GM18526 (cell line): ENCODE data around the gene ANKDD1B.

Experiments
- POLR2A ChIP-seq: IDR thresholded peaks from 3 replicates; pipeline ENCODE4 v1.6.1; 2011; ENCODE audit not compliant: insufficient read length; ENCODE audit errors: extremely low read depth

Gene ANKDD1B

DNA sequence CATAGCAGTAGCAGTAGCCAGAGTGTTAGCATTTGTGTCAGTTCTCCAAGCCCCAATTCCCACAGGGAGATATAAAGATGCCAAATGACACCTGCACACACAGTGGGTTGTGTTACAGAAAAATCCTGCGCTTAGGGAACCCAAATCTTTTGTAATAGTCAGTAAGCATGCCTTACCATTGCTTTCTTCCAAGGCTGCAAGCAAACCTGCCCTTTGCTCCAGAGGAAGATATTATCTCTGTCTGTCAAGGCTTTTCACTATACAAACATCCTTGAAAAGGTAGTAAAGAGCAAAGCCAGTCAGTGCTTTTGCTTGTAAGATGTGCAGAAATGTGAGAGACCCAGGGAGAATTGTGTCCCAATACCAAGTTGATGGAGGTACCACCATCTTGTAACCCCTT is 2.9 kb downstream of the ANKDD1B start:
- TF ChIP-seq POLR2A = no peak

DNA sequence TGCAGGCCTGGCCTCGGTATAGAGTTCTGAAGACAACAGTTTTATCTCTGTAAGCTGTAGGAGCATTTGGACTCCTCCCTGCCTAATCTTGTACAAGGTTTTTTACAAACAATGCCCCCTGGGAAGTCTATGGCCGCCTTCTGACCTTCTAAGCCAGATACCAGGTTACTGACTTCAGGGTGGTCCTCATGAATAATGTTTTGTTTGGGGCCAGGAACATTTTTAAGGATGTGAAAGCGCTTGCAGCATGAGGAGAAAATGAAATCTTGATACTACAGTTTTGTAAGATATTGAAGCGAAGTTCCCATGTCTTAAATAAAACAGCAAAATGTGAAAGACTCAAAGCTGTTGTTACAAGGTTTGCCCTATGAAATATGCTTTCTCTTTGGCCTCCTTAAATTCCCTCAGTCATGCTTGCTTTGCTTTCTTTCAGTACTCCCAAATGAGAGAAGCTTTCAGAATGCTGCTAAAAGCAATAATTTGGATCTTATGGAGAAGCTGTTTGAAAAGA is 5.2 kb downstream of the ANKDD1B start:
- no peak for TF ChIP-seq POLR2A

DNA sequence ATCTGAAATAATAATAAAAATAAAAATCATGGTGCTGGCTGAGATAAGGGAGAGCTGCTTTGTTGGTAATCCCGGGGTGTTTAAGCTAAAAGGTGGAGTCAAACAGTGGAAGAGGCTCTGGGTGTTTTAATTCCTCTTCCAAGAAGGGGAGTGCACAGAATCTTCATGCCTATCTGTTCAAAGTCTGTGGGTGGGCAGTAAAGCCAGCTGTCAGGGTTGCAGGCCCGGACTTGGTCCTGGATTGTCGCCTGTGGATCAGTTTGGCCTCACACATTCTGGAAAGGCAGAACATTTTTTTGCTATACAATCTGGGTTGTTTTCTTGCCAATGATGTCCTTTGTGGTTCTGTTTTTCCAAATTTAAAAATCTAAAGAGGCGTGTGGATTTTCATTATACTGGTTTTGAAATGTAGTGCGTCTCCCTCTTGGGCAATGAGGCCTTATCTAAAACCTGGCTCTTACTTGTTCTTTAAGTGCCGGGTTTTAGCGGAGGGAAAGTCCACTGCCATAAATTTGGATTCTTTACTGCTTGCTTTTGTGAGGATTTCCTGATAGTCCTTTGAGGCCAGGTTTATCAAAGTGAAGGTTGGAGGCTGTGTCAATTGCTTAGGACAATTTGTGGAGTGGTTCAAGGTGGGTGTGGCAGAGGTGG is 5.8 kb downstream of the ANKDD1B start:
- TF ChIP-seq POLR2A = no peak

DNA sequence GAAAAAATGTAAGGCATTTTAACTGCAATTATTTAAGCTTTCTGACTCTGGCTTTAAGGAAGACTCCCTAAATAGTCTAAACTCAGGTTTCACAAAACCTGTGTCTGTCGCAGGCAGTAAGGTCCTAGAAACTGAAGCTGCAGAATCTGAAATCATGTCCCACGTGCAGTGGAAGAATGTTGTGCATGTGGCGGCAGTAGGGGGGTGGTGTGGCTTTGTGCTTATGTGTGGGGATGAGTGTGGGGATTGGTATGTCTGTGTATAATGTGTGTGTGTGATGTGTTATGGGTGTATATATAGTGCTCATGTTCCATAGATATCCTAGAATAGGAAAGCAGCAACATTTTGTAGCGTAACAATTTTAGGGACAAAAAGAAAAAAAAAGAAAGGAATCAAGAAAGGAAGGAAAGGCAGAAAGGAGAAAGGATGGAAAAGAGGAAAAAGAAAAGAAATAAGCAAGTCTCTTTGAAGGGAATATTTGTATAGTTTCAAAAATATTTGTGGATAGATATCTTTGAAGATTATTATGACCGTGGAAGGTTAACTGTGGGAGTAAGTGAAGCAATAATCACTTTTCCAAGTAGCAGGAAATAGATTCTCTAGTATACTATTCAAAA is 6.6 kb downstream of the ANKDD1B start:
- no peak for TF ChIP-seq POLR2A

DNA sequence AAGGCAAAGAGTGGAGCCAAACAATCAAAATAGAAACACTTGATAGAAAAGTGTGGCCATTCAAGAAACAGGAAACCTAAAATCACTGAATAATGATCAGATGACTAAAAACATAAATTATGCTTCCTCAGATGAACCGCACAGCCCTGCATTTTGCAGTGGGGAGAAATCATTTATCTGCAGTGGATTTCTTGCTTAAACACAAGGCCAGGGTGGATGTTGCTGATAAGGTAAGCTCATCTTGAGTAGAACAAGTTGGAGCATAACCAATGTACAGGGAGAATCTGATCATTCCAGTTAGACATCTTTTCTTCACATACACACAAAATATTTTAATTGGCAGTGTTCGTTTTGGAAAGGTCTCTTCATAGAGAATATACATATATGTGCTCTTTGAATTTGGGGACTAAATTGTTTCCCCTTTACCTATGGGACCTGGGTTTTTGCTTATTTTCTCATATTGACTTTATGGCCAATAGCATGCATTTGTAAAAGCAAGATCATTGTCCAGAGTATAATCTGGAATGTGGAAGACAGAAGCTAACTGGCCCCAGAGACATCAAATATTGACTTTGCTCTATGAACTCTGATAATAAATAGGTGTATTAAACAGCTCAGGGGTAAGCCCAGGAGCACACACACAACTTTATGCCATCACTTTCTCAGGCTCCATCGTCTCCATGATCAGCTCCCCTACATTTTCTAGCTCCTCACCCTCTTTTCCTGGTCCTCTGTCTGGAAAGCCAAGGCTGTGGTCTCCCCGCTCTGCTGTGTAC is 9.1 kb downstream of the ANKDD1B start:
- TF ChIP-seq POLR2A = no peak

DNA sequence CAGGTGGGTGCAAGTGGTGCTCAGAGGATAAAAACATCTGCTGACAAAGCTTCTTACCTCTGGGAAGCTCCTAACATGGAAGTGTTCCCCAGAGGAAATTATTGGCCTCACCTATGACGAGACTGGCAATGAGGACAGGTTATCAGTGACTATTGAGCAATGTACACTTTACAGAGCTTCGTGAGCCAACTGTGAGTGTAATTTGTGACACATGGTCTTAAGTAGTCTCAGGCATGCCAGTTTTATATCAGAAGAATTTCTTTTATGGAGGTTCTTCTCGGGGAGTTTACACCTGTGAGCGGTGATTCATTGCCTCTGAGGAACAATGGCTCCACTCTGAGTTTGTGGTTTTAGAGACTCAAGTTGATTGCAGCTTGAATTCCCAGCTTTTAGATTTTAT is 11.3 kb downstream of the ANKDD1B start:
- no peak for TF ChIP-seq POLR2A

DNA sequence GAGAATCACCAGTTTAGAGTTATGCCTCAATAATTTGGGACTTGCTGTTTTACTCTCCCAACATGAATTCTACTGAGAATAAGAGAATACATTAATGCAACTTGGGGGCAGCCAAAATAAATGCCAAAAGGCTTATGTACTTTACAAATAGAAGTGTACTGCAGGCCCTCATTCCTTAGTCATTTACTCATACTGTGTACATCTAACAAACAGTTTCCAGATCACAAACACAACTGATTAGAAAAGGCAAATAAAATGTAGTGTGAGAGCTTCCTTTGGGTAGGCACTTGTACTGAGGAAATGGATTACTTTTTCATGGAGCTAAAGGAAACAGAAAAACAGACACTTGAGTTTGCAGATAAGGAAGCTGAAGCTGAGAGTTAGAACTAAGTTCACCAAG is 12.6 kb downstream of the ANKDD1B start:
- no peak for TF ChIP-seq POLR2A

DNA sequence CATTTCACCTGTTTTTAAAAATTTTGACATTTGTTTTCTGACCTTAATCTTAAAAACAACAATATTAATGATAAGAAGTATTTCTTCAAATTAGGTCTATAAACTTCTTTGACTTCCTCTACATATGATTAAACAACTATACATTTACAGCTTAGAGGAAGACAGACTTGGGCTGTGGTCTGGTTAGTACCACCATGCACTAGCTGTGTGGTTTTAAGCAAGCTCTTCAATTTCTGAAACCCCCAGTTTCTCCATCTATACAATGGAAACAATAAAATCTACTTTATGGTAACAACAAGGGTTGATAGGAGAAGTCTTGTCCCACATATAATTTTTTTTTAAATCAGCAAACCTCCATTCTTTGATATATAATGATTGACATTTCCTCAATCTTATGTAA is 15.7 kb downstream of the ANKDD1B start:
- TF ChIP-seq POLR2A = no peak

DNA sequence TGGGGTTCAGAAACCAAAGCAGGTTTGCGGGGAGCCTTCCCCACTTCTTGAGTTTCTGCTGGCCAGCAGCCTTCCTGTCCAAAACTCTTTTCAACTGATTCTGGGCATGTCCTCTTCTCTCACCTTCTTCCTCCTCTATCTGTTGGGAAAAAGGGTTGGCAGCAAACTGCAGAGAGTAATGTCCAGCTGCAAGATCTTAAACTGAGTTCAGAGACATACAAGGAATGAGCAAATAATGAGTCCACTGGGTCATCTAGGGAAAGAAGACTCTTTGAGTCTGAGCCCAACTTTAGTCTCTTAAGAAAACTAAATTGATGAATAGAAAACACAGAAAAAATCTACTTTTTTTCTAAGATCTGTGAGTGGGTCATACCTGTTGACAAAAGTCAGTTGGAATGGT is 16.5 kb downstream of the ANKDD1B start:
- TF ChIP-seq POLR2A = no peak

DNA sequence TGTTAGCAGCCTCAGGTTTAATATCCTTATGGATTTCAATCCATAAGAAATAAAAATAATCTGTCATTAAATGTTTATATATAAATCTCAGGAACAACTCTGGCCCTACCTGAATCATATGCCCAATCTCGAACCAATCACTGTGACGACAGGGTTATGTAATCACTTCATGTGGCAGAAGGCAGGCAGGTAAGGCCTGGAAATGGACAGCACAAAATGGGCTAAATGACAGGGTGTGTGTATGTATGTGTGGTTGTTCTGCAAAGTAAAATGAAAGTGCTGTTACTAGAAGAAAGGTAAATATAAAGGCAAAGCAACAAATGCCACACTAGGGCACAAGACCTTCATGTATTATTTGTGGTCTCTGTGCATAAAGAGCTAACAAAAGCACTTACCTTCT is 19.6 kb downstream of the ANKDD1B start:
- TF ChIP-seq POLR2A = no peak

DNA sequence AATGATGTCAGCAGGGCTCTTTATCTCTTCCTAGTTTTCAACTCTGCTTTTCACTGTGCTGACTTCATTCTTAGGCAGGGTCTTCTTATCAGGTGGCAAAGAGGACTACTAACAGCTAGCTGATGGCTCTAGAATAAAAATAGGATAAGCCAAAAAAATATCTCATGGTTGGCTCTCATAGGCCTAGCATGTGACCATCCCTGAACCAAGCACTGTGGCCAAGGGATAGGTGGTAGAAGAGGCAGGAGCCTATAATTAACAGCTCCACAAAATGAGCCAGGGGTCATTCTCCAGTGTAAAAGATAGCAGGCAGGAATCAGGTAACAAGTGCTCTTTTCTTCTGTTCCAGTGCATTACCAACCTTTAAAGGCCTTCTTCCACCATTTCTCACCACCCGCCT is 21.1 kb downstream of the ANKDD1B start:
- no peak for TF ChIP-seq POLR2A

DNA sequence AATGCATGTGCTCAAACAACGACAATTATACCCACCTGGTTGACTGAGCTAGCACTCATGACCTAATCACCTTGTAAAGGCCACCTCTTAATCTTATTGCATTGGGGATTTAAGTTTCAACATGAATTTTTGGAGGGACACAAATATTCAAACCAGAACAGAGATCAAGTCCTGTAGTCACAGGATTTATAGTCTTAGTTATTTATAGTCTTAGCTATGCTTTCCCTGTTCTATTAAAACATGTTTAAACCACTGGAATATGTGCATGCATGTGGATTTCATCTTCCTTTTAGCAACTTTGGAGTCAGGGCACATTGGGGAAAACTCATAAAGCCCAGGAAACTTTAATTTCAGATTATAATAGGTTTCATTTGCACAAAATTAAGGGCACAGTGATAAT is 26.7 kb downstream of the ANKDD1B start:
- TF ChIP-seq POLR2A = no peak

DNA sequence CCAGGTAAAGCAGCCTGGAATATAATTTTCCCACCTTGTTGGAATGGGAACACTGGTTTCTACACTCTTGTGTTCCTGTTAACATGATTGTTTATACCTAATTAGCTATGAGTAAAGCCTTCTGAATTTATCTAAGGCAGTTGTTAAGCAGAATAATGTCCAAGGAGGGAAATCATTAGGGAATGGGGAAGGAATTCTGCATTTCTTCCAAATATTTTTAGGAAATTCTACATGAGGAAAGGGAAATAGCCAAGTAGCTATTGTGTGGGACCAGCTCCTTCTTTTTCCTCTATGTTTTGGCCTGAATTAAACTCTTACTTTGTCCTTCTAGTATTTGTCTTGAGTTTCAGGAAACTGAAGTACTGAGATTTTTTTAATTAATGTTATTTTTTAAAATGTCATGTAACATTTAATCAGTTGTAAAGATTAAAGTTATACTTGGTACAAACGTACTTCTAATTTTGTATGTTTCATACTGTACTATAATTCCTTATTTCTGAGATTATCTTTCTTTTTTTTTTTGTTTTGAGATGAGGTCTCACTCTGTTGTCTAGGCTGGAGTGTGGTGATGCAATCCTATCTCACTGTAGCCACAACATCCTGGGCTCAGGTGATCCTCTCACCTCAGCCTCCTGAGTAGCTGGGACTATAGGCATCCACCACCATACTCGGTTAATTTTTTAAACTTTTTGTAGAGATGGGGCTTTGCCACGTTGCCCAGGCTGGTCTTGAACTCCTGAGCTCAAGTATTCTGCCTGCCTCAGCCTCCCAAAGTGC is 28.5 kb downstream of the ANKDD1B start:
- TF ChIP-seq POLR2A = no peak

DNA sequence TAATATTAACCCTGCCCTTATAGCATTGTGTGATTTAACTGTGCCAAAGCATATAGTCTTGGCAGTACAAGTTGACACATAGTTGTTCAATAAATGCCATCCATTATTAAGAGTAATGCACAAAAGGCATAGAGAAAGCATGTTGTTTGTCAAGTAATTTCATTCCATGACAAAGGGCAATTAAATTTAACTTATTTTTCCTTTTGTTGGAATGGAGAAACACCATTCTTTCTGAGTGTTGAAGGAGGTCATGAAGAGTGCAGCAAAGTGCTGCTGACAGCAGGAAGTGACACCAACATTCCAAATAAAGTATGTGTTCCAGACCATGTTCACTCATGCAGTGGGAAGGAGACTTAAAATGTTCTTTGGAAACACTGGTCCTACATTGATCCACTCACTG is 29.1 kb downstream of the ANKDD1B start:
- TF ChIP-seq POLR2A = no peak

DNA sequence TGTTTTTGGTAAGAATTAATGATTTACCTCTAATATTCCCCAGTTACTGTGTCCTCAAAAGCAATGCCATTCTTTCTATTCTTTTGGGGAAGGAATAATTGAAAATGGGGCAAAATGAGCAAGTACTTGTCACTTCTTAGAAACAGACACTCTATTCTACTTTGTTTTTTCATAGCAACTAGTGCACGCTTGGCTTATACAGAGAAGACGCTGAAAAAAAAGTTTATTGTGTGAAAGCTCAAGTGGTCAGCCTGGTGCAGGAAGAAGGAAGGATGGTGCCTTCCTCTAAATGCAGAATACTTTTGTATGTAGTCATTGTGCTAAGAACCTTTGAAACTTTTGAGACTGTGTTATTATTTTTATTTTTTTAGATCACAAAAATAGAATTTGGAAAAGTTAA is 29.6 kb downstream of the ANKDD1B start:
- TF ChIP-seq POLR2A = no peak
